ENCODE results near the gene ADSS2.

ADSS2 gene

GRCh38 chr1:244445320-244446181, 6.2 kb downstream of the ADSS2 start:
- DNase-seq, result no peak

- peak; percentile 8 for DNase-seq
These were observed 6.9 kb downstream of the ADSS2 start for GRCh38 chr1:244444854-244445253.

DNA sequence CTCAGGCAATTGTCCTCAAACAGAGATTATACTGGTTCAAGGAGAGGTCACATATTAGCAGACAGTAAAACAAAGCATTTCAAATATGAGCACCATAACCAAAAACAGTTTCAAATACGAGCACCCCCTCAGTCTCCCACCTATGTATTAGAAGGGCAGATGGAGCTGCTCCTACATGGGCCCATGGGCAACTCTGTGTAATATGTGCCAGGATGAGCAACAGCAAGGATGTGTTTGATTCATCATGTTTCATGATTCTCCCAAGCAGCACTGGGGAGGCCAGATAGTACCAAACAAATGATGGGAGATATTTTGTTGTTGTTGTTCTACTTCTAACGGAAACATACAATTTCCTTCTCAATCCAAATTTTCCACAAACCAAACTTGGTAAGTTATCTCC, 8.9 kb downstream of the ADSS2 start:
- no peak for DNase-seq

- DNase-seq, result no peak
These were observed 12.2 kb downstream of the ADSS2 start for GRCh38 chr1:244439391-244440032.

GRCh38 chr1:244437086-244437468, 14.6 kb downstream of the ADSS2 start:
- DNase-seq, result no peak

DNA sequence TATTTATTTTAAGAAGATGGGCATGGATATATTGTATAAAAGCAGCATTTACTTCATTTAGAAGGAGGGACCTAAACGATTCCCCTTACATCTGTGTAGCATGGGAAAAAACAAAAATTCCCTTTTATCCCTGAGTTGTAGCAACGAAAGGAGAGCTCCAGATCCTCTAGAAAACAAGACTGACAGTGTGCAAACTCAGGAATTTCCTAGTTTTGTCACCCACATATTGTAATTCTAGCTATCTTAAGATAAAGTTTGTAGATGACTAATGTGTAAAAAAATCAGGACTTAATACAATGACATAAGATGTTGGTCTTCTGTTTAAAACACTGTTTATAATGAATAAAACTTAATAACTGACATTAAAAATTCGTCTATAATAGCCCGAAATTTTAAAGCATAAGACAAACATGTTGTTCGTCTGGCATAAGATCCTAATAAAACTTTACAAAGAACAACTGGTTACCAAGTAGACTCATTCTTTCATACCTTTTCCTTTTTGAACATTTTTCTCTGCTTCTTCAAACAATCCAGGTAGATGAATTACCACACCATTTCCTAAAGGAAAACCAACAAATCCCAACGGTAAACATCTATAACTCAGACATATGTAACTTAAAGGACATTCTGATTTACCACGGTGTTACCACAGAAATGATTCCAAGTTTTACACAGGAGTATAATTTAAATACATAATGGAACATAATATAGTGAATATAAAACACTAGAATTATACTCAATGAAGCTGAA, 15.2 kb downstream of the ADSS2 start:
- DNase-seq, result no peak

GRCh38 chr1:244435562-244436205, 16.0 kb downstream of the ADSS2 start:
- no peak for DNase-seq

GRCh38 chr1:244431166-244431565, 20.5 kb downstream of the ADSS2 start:
- no peak for DNase-seq

DNA sequence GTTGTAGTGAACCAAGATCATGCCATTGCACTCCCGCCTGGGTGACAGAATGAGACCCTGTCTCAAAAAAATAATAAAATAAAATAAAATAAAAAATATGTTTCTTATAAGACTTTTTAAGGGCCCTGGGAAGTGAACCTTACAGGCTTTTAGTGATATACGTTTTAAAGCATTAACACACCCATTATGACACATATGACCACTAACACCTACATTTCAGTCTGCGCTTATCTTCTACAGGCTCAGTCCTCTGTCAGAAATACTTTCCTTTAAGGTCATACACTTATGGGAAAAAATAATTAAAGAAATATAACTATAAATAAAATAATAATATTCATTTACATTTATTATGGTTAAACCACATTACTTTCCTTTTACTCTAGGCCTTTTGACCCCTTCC, 21.9 kb downstream of the ADSS2 start:
- DNase-seq, result no peak

- DNase-seq, result no peak
These were observed 24.1 kb downstream of the ADSS2 start for GRCh38 chr1:244427647-244428046.

- DNase-seq, result no peak
These were observed 26.9 kb downstream of the ADSS2 start for GRCh38 chr1:244424649-244425334.

- DNase-seq, result no peak
These were observed 29.5 kb downstream of the ADSS2 start for GRCh38 chr1:244422174-244422573.

DNA sequence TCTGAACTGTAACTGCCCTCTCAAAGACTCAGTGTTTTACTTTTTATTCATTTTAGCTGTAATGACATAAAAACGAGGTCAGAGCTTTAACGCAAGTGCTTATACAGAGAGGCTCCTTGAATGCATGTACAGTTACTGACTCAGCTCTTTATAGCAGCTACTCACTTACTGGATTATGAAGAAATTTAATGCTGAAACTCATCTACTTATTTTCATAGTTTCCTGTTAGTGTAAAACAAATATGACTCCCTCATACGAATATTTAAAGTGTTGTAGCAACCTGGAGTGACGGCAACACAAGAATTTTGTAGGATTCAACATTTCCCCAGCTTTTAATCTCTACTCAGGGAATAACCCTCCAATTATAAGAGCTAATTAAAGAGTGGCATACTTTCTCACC, 32.7 kb downstream of the ADSS2 start:
- DNase-seq, result no peak

GRCh38 chr1:244414543-244414942, 37.2 kb downstream of the ADSS2 start:
- DNase-seq, result no peak

- DNase-seq, result no peak
These were observed 38.0 kb downstream of the ADSS2 start for GRCh38 chr1:244413736-244414135.

DNA sequence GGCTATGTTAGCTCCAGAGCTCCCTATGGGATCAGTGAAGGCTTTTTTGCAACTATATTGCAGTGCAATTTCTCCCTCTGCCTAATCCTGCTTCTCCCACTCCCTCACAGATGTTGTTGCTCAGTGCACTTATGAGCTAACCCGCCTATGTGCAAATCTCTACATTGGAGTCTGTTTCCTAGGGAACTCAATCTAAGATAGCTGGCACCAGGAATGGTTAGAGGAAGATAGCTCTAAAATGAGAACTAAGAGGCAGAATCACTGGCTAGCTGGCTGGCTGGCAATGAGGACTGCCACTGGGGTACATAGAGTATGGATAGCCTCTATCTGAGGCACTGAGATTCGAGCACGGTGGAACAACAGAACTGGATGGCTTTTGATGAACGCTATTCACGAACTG, 39.5 kb downstream of the ADSS2 start:
- DNase-seq, result no peak

DNA sequence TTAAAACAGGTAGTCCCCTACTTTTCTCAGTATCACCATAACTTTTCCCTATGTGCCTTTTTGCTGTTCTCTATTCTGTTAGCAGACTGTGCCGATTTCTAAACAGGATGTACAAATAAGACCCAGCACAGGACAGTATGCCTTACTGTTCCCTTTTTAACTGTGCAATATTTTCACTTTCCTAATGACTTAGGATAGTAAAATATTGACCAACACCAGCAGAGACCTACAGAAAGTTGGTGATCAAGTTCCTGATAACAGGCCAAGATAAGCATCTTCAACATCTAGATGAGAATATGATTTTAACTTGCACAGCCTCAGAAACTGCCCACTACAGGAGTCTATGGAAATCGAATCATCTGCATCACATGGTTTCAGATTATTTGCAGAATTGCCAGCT, 42.0 kb downstream of the ADSS2 start:
- no peak for DNase-seq

- no peak for DNase-seq
These were observed 45.4 kb downstream of the ADSS2 start for GRCh38 chr1:244406337-244406736.

DNA sequence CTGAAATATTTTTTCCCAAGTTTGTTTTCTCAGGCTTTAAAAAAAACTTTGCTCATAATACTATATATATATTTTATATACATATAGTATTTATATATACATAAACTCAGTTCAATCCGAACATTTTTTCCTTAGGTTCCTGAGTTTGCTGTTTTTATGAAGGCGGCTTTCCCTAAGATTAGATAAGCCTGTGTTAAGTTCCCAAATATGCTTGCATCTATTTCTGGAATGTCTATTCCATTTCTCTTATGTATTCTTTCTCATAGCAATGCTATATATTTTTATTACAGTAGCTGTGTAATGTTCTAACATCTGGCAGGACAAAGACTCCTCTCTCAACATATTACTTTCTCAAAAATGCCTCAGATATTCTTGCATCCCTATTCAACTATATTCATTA, 45.9 kb downstream of the ADSS2 start:
- DNase-seq, result no peak

DNA sequence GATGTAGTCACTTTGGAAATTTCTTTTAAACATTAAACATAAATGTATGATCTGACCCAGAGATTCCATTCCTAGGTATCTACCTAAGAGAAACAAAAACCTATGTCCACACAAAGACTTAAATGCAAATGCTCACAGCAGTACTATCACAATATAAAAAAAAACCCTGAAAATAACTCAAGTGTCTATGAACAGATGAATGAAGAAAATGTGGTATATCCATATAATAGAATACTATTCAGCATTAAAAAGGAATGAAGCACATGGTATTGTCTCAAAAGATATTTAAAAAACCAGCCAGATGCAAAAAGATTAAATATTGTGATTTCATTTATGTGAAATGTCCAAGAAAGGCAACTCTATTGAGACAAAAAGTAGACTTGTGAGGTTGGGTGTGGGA, 48.3 kb downstream of the ADSS2 start:
- DNase-seq, result no peak

DNA sequence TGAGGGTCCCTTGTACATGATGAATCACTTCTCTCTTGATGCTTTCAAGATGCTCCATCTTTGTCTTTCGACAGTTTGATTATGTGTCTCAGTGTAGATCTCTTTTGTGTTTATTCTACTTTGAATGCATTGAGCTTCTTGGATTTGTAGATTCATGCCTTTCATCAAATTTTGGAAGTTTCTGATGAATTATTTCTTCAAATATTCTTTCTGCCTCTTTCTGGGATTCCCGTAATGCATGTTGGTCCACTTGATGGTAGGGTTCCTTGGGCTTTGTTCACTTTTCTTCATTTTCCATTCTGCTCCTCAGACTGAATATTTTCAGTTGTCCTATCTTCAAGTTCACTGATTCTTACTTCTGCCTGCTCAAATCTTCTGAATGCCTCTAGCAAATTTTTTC, 50.7 kb downstream of the ADSS2 start:
- DNase-seq, result no peak

DNA sequence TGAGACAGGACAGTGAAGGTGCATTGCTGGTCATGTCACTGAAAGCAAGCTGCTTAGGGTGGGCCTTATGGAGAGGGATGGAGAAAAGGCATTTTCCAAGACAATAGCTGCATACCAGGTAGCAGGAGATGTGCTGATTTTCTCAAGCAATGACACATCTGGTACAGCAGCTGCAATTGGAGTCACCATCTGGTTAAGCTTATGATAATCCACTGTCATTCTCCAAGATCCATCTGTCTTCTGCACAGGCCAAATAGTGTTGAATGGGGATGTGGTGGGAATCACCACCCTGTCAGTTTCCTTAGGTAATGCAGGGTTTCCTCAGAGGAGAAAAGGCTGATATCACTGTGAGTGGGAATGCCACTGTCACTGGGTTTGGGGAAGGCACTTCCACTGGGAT, 54.6 kb downstream of the ADSS2 start:
- DNase-seq, result no peak

DNA sequence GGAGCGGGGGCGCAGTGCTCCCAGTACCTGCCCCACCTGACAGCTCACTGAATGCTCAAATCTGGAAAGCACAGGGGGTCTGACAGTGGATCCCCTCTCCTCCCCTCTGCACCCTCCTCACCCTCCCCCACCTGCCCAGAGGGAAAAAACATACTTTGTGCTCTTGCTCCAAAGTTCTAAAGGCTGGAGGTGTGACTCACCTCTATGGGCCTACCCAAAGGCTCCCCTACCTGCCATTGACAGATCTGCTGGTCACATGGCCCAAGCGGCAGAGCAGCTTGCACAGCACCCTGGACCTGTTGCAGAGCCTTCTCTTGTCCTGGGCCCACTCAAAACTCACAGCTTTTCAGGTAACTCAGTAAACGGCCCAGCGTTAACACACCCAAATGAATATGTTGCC, 55.7 kb downstream of the ADSS2 start:
- DNase-seq, result no peak
